HG02759 (cell line): ENCODE measurements around the gene USP49.
"Not testable (repeated sequence)": the region's sequence is repeated elsewhere in the genome, so short reads cannot be mapped to it uniquely, and the experiment has no call there.

Experiments used
- ATAC-seq: cut with Tn5 transposase; IDR thresholded peaks from one replicate; pipeline ENCODE4 v1.9.1; 2021; ENCODE audit warnings: mild to moderate bottlenecking, moderate library complexity; ENCODE audit not compliant: unreplicated experiment

The USP49 gene

DNA sequence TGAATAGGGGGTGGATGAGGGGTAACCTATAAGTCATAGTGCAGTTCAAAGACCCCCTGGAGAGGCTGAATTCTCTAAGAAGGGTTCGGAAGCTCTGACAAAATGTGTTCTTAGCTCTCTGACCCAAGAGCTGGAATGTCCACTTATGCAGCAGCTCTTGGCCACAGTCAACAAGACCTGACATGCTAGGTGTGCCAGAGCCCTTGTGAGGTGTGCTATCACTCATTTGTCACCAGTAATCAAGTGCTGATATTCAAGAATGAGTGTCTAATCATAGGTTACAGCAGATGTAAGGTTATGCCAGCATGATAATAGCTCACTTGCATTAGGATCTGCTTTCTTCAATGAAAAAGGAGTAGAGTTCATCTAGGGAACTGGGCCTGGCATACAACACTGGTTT is 79.6 kb downstream of the USP49 start:
- ATAC-seq = no peak

DNA sequence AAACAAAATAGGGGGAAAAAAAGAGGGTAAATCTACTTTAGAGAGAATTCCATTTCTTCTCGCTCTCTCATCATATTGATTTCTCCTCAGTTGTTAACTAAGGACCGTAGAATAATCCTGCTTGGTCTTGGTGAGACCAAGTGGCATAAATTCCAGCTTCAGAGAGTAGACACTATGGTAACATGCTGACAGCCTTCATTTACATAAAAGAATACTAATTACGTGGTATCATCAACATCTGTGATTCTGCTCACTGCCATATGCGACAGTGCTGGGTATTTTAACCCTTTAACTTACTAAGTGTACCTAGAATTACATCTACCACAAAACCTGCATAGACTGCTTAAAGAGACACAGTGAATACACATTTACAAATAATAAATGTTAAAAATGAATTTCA is 80.5 kb downstream of the USP49 start:
- ATAC-seq = no peak

GRCh38 chr6:41813956-41814355 is 81.2 kb downstream of the USP49 start:
- no peak for ATAC-seq

GRCh38 chr6:41813469-41813868 is 81.7 kb downstream of the USP49 start:
- no peak for ATAC-seq

GRCh38 chr6:41811946-41812345 is 83.2 kb downstream of the USP49 start:
- not testable (repeated sequence) for ATAC-seq

DNA sequence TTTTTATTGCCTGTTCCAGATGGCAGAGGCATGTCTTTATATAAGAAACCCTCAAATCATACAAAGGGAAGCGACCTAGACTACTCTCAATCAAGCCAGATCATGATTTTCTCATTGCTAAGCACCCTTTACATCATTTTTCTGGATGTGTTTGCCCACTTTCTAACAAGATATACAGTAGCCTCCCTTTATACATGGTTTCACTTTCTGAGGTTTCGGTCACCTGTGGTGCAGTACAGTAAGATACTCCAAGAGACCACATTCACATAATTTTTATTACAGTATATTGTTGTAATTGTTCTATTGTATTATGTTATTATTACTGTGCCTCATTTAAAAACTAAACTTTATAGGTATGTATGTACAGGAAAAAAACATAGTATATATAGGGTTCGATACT is 84.1 kb downstream of the USP49 start:
- no peak for ATAC-seq

GRCh38 chr6:41805830-41806774 is 89.1 kb downstream of the USP49 start:
- ATAC-seq = no peak

DNA sequence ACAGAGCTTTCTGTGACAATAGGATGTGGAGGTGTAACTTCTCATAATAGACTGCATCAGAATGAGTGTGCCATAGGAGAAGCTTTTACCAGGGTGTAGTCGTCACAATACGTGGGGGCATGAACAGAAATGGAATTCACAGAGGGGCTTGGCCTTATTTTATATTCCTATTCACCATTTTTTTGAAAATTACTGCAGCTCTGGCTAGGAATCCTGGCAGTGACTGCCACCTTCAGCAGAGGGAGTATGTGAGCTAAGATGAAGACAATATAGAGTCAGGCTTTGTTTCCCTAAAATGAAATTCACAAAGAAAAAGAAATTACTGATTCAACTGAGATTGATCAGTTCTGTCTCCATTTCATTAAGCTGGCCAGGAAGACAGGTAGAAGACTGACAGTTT is 93.8 kb downstream of the USP49 start:
- no peak for ATAC-seq

- no peak for ATAC-seq
These were observed 95.6 kb downstream of the USP49 start for GRCh38 chr6:41799559-41799911.

DNA sequence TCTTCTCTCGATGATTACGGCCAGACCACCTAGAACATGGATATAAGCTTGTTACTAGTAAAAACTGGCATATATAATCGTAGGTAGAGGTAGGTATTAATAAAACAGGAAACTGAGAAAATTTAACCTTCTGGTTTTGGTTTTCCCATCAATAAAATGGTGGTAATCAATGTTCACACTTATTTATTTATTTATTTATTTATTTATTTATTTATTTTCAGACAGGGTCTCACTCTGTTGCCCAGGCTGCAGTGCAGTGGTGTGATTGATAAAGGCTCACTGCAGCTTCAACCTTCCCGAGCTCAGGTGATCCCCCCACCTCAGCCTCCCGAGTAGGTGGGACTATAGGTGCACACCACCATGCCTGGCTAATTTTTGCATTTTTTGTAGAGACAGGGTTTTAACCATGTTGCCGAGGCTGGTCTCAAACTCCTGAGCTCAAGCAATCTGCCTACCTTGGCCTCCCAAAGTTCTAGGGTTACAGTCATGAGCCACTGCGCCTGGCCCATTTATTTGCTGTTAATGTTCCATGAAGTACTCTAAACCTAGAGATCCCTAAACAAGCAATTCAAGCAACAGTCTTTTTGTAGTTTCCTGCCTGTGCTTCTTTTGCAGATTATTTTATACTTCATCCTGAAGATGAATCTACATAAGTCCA is 96.1 kb downstream of the USP49 start:
- no peak for ATAC-seq

GRCh38 chr6:41796474-41796873 is 98.7 kb downstream of the USP49 start:
- no peak for ATAC-seq

- no peak for ATAC-seq
These were observed 103.2 kb downstream of the USP49 start for GRCh38 chr6:41791984-41792383.

- no peak for ATAC-seq
These were observed 103.9 kb downstream of the USP49 start for GRCh38 chr6:41791305-41791704.

DNA sequence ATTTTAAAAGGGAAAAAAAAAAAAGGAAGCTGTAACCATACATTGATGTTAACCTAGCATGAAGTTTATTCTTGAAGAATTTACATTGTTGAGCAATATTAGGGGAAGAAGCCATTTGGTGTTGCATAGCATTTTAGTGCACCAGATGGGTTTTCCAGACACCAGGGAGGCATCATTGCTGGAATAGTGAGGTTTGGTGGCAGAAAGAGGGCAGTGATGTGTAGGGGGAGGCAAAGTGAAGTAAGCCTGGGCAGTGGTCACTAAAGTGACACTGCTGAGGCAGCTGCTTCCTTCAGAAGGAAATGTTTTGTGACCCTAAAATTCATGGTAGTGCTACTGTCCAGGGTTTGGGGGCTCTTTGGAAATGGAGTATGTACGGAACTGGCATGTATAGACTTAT is 105.1 kb downstream of the USP49 start:
- ATAC-seq = no peak

GRCh38 chr6:41789390-41789724 is 105.8 kb downstream of the USP49 start:
- no peak for ATAC-seq

- peak; percentile 77 for ATAC-seq
These were observed 107.8 kb downstream of the USP49 start, which contains the start of gene TOMM6 for GRCh38 chr6:41787219-41787917. Gene TOMM6, plus strand, starts transcription at chr6:41787694. Its CDS starts 4 bp downstream, at chr6:41787698.

- peak; percentile 64 for ATAC-seq
These were observed 108.5 kb downstream of the USP49 start for GRCh38 chr6:41786451-41787218.

GRCh38 chr6:41785689-41786450 is 109.3 kb downstream of the USP49 start:
- peak; percentile 1 for ATAC-seq

GRCh38 chr6:41785254-41785653 is 109.9 kb downstream of the USP49 start:
- ATAC-seq = no peak

DNA sequence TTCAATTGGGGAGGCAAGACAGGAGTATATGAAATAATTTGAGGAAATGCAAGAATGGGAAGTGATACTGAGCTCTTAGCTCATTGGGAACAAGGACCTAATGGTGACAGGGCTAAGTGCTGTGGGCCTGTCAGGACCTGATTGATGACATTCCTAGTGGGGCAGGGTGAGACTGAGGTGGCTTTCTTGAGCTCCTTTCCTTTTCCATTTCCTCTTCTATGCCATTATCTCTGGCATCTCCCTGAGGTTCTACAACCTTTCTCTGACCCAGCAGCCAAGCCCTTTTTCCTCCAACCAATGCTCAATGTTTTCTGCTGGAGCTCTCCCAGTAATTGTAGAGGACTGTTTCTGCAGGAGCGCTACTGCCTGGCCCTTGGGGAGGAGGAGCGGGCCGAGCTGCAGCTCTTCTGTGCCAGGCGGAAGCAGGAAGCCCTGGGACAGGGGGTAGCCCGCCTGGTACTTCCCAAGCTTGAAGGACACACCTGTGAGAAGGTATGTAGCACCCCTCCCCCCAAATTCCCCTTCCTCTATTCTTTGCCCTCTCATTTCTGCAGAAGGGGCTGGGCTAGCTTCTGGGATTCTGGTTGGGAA is 110.5 kb downstream of the USP49 start:
- no peak for ATAC-seq
